IMR-90 (cell line): Measurements from ENCODE around the gene ETV6. TPM values are rescaled to one million over a fixed set of nuclear protein-coding genes. Genes with fewer than 3 reads are reported as not detected.

Experiments
- ATAC-seq: fragments of 200-7000 bp; cut with Tn5 transposase; 2 replicates; pipeline ENCODE4 v1.9.1; 2020; ENCODE audit warnings: low read depth, mild to moderate bottlenecking, moderate library complexity
- BruUV-seq: library from RNA; stranded (reverse); fragments of 400-500 nt; replicated peaks from 2 replicates; lab custom pipeline; 2021; lab: Mats Ljungman, UMichigan
- CTCF ChIA-PET: fragments of 300-600 bp; formaldehyde crosslinking; extraction: SDS; loops from one replicate; lab custom pipeline; 2021; ENCODE audit warnings: antibody characterized with exemption; lab: Yijun Ruan, JAX
- POLR2A ChIA-PET: fragments of 300-600 bp; sonication (Branson Sonifier 250); formaldehyde crosslinking; loops from one replicate; lab custom pipeline; 2022; ENCODE audit warnings: antibody characterized with exemption; ENCODE audit not compliant: unreplicated experiment; lab: Charles Lee
- DNase-seq: peaks from one replicate; pipeline ENCODE4 v3.0.0; 2013
- H2AFZ ChIP-seq: replicated peaks from 2 replicates; pipeline ENCODE3; 2013; ENCODE audit warnings: low read length, mild to moderate bottlenecking; ENCODE audit not compliant: poor library complexity
- H2AK5ac ChIP-seq: 2 replicates; pipeline ENCODE4 v1.6.1; 2013; ENCODE audit warnings: low read depth, low read length, inconsistent platforms
- H2AK9ac ChIP-seq: replicated peaks from 2 replicates; pipeline ENCODE3; 2013; ENCODE audit warnings: mild to moderate bottlenecking, low read depth, low read length, moderate library complexity; ENCODE audit not compliant: poor library complexity
- H2BK120ac ChIP-seq: 2 replicates; pipeline ENCODE4 v1.6.1; 2013; ENCODE audit warnings: low read depth, low read length, inconsistent platforms
- H2BK15ac ChIP-seq: 3 replicates; pipeline ENCODE4 v1.6.1; 2013; ENCODE audit warnings: low read depth, low read length, inconsistent platforms
- H2BK20ac ChIP-seq: 2 replicates; pipeline ENCODE4 v1.6.1; 2013; ENCODE audit warnings: low read depth, mild to moderate bottlenecking, inconsistent platforms, low read length, moderate library complexity
- H2BK5ac ChIP-seq: 2 replicates; pipeline ENCODE4 v1.6.1; 2013; ENCODE audit warnings: mild to moderate bottlenecking, low read depth, low read length, inconsistent platforms; ENCODE audit not compliant: poor library complexity, severe bottlenecking
- H3K14ac ChIP-seq: replicated peaks from 2 replicates; pipeline ENCODE4 v1.6.1; 2013; ENCODE audit warnings: low read depth, low read length, inconsistent platforms
- H3K18ac ChIP-seq: 2 replicates; pipeline ENCODE4 v1.6.1; 2013; ENCODE audit warnings: low read depth, low read length, control low read depth
- H3K23ac ChIP-seq: 2 replicates; pipeline ENCODE4 v1.6.1; 2013; ENCODE audit warnings: low read depth, low read length, inconsistent platforms
- H3K27ac ChIP-seq: 2 replicates; pipeline ENCODE4 v1.5.1; 2013; ENCODE audit warnings: mild to moderate bottlenecking, control low read depth, low read length; ENCODE audit not compliant: insufficient read depth
- H3K27me3 ChIP-seq: 2 replicates; pipeline ENCODE4 v1.6.1; 2013; ENCODE audit warnings: low read length; ENCODE audit not compliant: control insufficient read depth, insufficient read depth
- H3K36me3 ChIP-seq: 2 replicates; pipeline ENCODE4 v1.6.1; 2013; ENCODE audit warnings: low read length, mixed read lengths; ENCODE audit not compliant: control insufficient read depth, insufficient read depth
- H3K4ac ChIP-seq: 2 replicates; pipeline ENCODE4 v1.6.1; 2013; ENCODE audit warnings: low read depth, low read length, inconsistent platforms
- H3K4me1 ChIP-seq: 2 replicates; pipeline ENCODE4 v1.6.1; 2013; ENCODE audit warnings: low read length, mixed read lengths; ENCODE audit not compliant: control insufficient read depth, insufficient read depth
- H3K4me2 ChIP-seq: 2 replicates; pipeline ENCODE4 v1.6.1; 2013; ENCODE audit warnings: low read depth, mild to moderate bottlenecking, control low read depth, low read length, moderate library complexity
- H3K4me3 ChIP-seq: 2 replicates; pipeline ENCODE4 v1.5.1; 2013; ENCODE audit warnings: low read depth, mild to moderate bottlenecking, control low read depth, low read length, moderate library complexity; ENCODE audit not compliant: insufficient read depth
- H3K56ac ChIP-seq: 2 replicates; pipeline ENCODE4 v1.6.1; 2013; ENCODE audit warnings: low read length, inconsistent platforms; ENCODE audit not compliant: insufficient read depth; ENCODE audit errors: extremely low read depth
- H3K79me1 ChIP-seq, 2 experiments: 2 replicates each; pipeline ENCODE4 v1.6.1; 2013; ENCODE audit warnings: low read length in 2 of 2, inconsistent platforms in 1 of 2, low read depth in 1 of 2
- H3K9ac ChIP-seq: 2 replicates; pipeline ENCODE4 v1.6.1; 2013; ENCODE audit warnings: low read depth, low read length, control low read depth
- H3K9me1 ChIP-seq: 2 replicates; pipeline ENCODE4 v1.6.1; 2013; ENCODE audit warnings: low read length, inconsistent platforms; ENCODE audit not compliant: insufficient read depth
- H3K9me3 ChIP-seq: 2 replicates; pipeline ENCODE4 v1.6.1; 2013; ENCODE audit warnings: low read length; ENCODE audit not compliant: control insufficient read depth, insufficient read depth
- H4K20me1 ChIP-seq: 2 replicates; pipeline ENCODE4 v1.6.1; 2013; ENCODE audit warnings: low read length, inconsistent platforms; ENCODE audit not compliant: insufficient read depth
- H4K5ac ChIP-seq: 2 replicates; pipeline ENCODE4 v1.6.1; 2013; ENCODE audit warnings: mild to moderate bottlenecking, low read depth, low read length, control low read depth
- H4K8ac ChIP-seq, 2 experiments: 2 replicates each; pipeline ENCODE4 v1.6.1; 2013; ENCODE audit warnings: low read depth in 2 of 2, low read length in 2 of 2, control low read depth in 1 of 2, inconsistent platforms in 1 of 2
- H4K91ac ChIP-seq: 2 replicates; pipeline ENCODE4 v1.6.1; 2013; ENCODE audit warnings: low read depth, low read length, inconsistent platforms; ENCODE audit not compliant: insufficient read depth
- CEBPB ChIP-seq: IDR thresholded peaks from 2 replicates; pipeline ENCODE4 v1.6.1; 2012; ENCODE audit warnings: low read depth, low read length, improper control_type of control experiment
- MXI1 ChIP-seq: IDR thresholded peaks from 2 replicates; pipeline ENCODE4 v1.6.1; 2012; ENCODE audit warnings: low read depth, mild to moderate bottlenecking, low read length, moderate library complexity, borderline replicate concordance
- WGBS, 2 experiments: methylation state at CpG; one replicate each; pipeline versions ENCODE4 v1.1.5 to v1.1.7; 2013; ENCODE audit warnings: missing lambda C conversion rate in 2 of 2; ENCODE audit not compliant: insufficient read length in 1 of 2; ENCODE audit errors: extremely low coverage in 2 of 2; 5-methylcytosine and 5-hydroxymethylcytosine counted together
- dilution Hi-C: fragments of 300-500 bp; cut with HindIII; formaldehyde crosslinking; loops from one replicate; pipeline ENCODE4 v1.14.3; 2018; ENCODE audit warnings: low sequenced_read_pairs; ENCODE audit not compliant: unreplicated experiment
- in situ Hi-C: fragments of 300-500 bp; cut with MboI; formaldehyde crosslinking; loops from 3 replicates; pipeline ENCODE4 v1.14.3; 2019; ENCODE audit warnings: low sequenced_read_pairs, inconsistent platforms, mixed read lengths
- intact Hi-C: fragments of 100-400 bp; cut with micrococcal nuclease; formaldehyde crosslinking; loops from 2 replicates; pipeline ENCODE4 v1.10.0; 2022
- polyA plus RNA-seq, 3 experiments: library from polyadenylated mRNA; depleted of rRNA; stranded (reverse); fragments of >200 nt; gene quantifications; 2 replicates each; pipeline ENCODE4 v1.2.3, GENCODE V29; 2012; ENCODE audit warnings: low replicate concordance in 1 of 3
- total RNA-seq: library from RNA; depleted of rRNA; stranded (reverse); fragments of >200 nt; gene quantifications from 2 replicates; pipeline ENCODE4 v1.2.3, GENCODE V29; 2012
- TF ChIP-seq, protein P1 (sequence below): fragments of 150-350 bp; IDR thresholded peaks from 2 replicates; pipeline ENCODE4 v1.6.1; 2017; ENCODE audit warnings: mild to moderate bottlenecking, antibody characterized with exemption, low read length, low read depth

Gene ETV6
- total and polyA plus RNA-seq, 2 of the 4 experiments (the other 2 are of a cell fraction) = 8.4 to 9.9 TPM

- Histone ChIP-seq H3K9me1 (peaks cover 30% of the 10 kb centered on the region), H2BK120ac (no peak overlapping the region), H3K9me3 (no peaks in the 10 kb centered on the region), H2AFZ (no peak overlapping the region), H3K9ac (no peak overlapping the region), H3K4me1 (peaks cover 8% of the 10 kb centered on the region), H4K5ac (no peak overlapping the region), H3K4ac (no peak overlapping the region), H3K23ac (no peak overlapping the region), H2AK5ac (no peak overlapping the region), H4K20me1 (peaks cover 76% of the 10 kb centered on the region), H4K8ac (no peak overlapping the region), H3K18ac (no peak overlapping the region), H3K27me3 (no peaks in the 10 kb centered on the region), H4K91ac (no peak overlapping the region), H2BK20ac (no peak overlapping the region), H3K4me2 (no peak overlapping the region), H2BK5ac (no peak overlapping the region), H3K56ac (no peak overlapping the region), H3K36me3 (peaks cover 1% of the 10 kb centered on the region; the same call in 1 of the 2 replicates), H3K4me3 (no peak overlapping the region), H3K14ac (no peak overlapping the region), H3K79me1 (peaks cover 59 to 92% of the 10 kb centered on the region in 2 experiments), H2BK15ac (no peak overlapping the region), H3K27ac (no peak overlapping the region), H2AK9ac (no peak overlapping the region)
- TF ChIP-seq MXI1 = no peak
- TF ChIP-seq, protein P1, sequence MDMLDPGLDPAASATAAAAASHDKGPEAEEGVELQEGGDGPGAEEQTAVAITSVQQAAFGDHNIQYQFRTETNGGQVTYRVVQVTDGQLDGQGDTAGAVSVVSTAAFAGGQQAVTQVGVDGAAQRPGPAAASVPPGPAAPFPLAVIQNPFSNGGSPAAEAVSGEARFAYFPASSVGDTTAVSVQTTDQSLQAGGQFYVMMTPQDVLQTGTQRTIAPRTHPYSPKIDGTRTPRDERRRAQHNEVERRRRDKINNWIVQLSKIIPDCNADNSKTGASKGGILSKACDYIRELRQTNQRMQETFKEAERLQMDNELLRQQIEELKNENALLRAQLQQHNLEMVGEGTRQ = no peak
- TF ChIP-seq CEBPB = peak; percentile 40; the same call in 1 of the 2 replicates
- 17% methylated on average over 2 of the region's 6 CpGs; no CpG with 5 or more reads in 1 of the 2 experiments for WGBS, 2 experiments
- CTCF ChIA-PET = no interaction called here
- no TSS peak for BruUV-seq
- intact Hi-C loops (no loop called here), dilution Hi-C loops (no loop called here), in situ Hi-C loops (no loop called here)
- no peak for ATAC-seq
- no peak for DNase-seq
- POLR2A ChIA-PET = no interaction called here
Observed at GRCh38 chr12:11668611-11669010, 19.1 kb downstream of the ETV6 start.
